Stomach (tissue), 9 donors: Measurements from ENCODE around the gene MUC6. TPM values are rescaled to one million over a fixed set of nuclear protein-coding genes. Genes with fewer than 3 reads are reported as not detected.
"Not testable (repeated sequence)": the region's sequence is repeated elsewhere in the genome, so short reads cannot be mapped to it uniquely, and the experiment has no call there.

Experiments
- DNase-seq, 2 donors: peaks; one replicate each; pipeline versions ENCODE4 v3.0.0 to v3.0.0-alpha.2; 2013 to 2019
- H3K27ac ChIP-seq, 5 donors: fragments of 200-600 bp in 4 of 5; sonication (generic) in 4 of 5; one replicate each; pipeline ENCODE4 v1.5.1; 2013 to 2019; ENCODE audit warnings: mild to moderate bottlenecking in 1 of 5, moderate library complexity in 1 of 5
- H3K27me3 ChIP-seq, 3 donors: fragments of 200-600 bp; sonication (generic); one replicate each; pipeline ENCODE4 v1.5.1; 2017 to 2019; ENCODE audit warnings: mixed run types in 1 of 3
- H3K36me3 ChIP-seq, 4 donors: fragments of 200-600 bp; sonication (generic); 1 replicate in 3 of 4; 2 replicates in 1 of 4; pipeline ENCODE4 v1.5.1; 2016 to 2019
- H3K4me1 ChIP-seq, 4 donors: fragments of 200-600 bp; sonication (generic); one replicate each; pipeline ENCODE4 v1.5.1; 2016 to 2019
- H3K4me3 ChIP-seq, 4 donors: fragments of 200-600 bp; sonication (generic) in 3 of 4; one replicate each; pipeline ENCODE4 v1.5.1; 2016 to 2019; ENCODE audit warnings: mild to moderate bottlenecking in 1 of 4
- H3K9me3 ChIP-seq, 4 donors: fragments of 200-600 bp; sonication (generic); one replicate each; pipeline ENCODE4 v1.5.1; 2016 to 2019
- CTCF ChIP-seq, 7 experiments: fragments of 450-650 bp in 4 of 7; fragments of 200-600 bp in 3 of 7; sonication (generic) in 3 of 7; IDR thresholded peaks; one replicate each; pipeline ENCODE4 v1.5.1; 2016 to 2019; ENCODE audit warnings: antibody characterized with exemption in 7 of 7, control low read depth in 2 of 7, mild to moderate bottlenecking in 1 of 7
- EP300 ChIP-seq: sonication (generic); formaldehyde crosslinking; IDR thresholded peaks from one replicate; pipeline ENCODE4 v1.6.1; 2017; ENCODE audit warnings: antibody characterized with exemption
- POLR2A ChIP-seq, 4 donors: fragments of 450-650 bp; IDR thresholded peaks; one replicate each; pipeline ENCODE4 v1.6.1; 2016; ENCODE audit warnings: antibody characterized with exemption in 4 of 4, control low read depth in 2 of 4, mild to moderate bottlenecking in 1 of 4, moderate library complexity in 1 of 4
- POLR2AphosphoS5 ChIP-seq, 3 donors: sonication (generic); formaldehyde crosslinking; IDR thresholded peaks; one replicate each; pipeline ENCODE4 v1.6.1; 2016; ENCODE audit warnings: antibody characterized with exemption in 3 of 3
- WGBS, 5 donors: extraction: QIAGEN DNeasy Blood & Tissue Kit in 3 of 5; methylation state at CpG; one replicate each; pipeline versions ENCODE4 v1.1.5 to v1.1.7; 2013 to 2018; 5-methylcytosine and 5-hydroxymethylcytosine counted together
- intact Hi-C: fragments of 100-400 bp; cut with DNase I; formaldehyde crosslinking; loops from one replicate; pipeline ENCODE4 v1.15.1; 2023; ENCODE audit warnings: low total_unique reads
- polyA plus RNA-seq, 3 donors: library from polyadenylated mRNA; stranded (reverse); fragments of 200-250 nt; gene quantifications; one replicate each; pipeline ENCODE4 v1.2.3, GENCODE V29; 2013
- total RNA-seq, 5 donors: library from RNA; depleted of rRNA; stranded (reverse); fragments of >200 nt; gene quantifications; one replicate each; pipeline versions ENCODE4 v1.1.0 to v1.2.3, GENCODE V29; 2014 to 2016
- donor health status: healthy with polysubstance abuse.
- donor health status: Bipolar disorder and iron deficiency.
- donor health status: healthy.

Gene MUC6
- total and polyA plus RNA-seq, 8 donors = 0.29 to 215 (median 108) TPM

DNA sequence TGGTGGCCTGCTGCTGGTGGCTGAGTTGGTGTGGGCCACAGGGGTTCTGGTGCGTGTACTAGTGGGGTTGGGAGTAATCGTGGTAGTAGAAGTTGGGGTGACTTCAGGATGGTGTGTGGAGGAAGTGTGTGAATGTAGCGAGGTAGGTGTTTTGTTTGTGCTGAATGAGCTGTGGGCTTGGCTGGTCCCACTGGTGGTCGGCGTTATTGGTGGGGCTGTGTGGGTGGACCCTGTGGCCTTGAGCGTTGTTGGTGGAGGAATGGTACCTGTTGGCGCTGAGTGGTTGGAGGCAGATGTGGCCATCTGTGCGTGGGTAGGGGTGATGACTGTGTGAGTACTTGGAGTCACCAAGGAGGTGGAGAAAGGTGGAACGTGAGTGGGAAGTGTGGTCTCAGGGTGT, 18.4 kb downstream of the MUC6 start:
- Histone ChIP-seq H3K36me3 (peaks cover 0 to 18% (median 11%) of the 10 kb centered on the region in 4 donors), H3K27me3 (no peaks in the 10 kb centered on the region), H3K4me3 (no peak overlapping the region), H3K27ac (no peak overlapping the region), H3K4me1 (no peaks in the 10 kb centered on the region), H3K9me3 (no peaks in the 10 kb centered on the region)
- TF ChIP-seq EP300 = no peak
- TF ChIP-seq POLR2A (IDR thresholded peaks at IDR 0.05) = no peak
- TF ChIP-seq CTCF (IDR thresholded peaks at IDR 0.05) = no peak
- DNase-seq = no peak
- 50 to 76% (median 61%) methylated on average over 9 of the region's 9 CpGs for WGBS, 5 donors
- intact Hi-C loops = no loop called here

DNA sequence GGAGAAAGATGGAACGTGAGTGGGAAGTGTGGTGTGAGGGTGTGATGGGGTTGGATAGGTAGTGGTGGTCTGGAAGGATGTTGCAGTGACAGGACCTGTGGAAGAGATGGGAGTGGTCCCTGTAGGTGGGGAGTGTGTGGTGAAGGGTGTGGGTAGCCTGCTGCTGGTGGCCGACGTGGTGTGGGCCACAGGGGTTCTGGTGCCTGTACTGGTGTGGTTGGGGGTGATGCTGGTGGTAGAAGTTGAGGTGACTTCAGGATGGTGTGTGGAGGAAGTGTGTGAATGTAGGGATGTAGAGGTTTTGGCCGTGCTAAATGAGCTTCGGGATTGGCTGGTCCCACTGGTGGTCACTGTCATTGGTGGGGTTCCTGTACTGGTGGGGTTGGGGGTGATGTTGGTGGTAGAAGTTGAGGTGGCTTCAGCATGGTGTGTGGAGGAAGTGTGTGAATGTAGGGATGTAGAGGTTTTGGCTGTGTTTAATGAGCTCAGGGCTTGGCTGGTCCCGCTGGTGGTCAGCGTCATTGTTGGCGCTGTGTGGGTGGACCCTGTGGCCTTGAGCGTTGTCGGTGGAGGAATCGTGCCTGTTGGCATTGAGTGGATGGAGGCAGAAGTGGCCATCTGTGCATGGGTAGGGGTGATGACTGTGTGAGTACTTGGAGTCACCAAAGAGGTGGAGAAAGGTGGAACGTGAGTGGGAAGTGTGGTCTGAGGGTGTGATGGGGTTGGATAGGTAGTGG, 19.1 kb downstream of the MUC6 start:
- H3K9me3 ChIP-seq = no peaks in the 10 kb centered on the region
- peak in 1 of 2 donors; percentile 60 for DNase-seq
- H3K4me3 ChIP-seq = no peak overlapping the region
- TF ChIP-seq POLR2A (IDR thresholded peaks at IDR 0.05) (no peak), CTCF (IDR thresholded peaks at IDR 0.05) (no peak), EP300 (no peak), POLR2AphosphoS5 (IDR thresholded peaks at IDR 0.05) (peak in 1 of 3 donors; percentile 42)
- H3K36me3 ChIP-seq = peaks cover 0 to 25% (median 16%) of the 10 kb centered on the region in 4 donors
- H3K4me1 ChIP-seq = peaks cover 0 to 2% (median 0%) of the 10 kb centered on the region in 4 donors
- WGBS, 5 donors = 43 to 71% (median 57%) methylated on average over 12 of the region's 12 CpGs
- H3K27ac ChIP-seq = no peak overlapping the region
- H3K27me3 ChIP-seq = no peaks in the 10 kb centered on the region
- intact Hi-C loops = no loop called here

GRCh38 chr11:1016610-1017126, 19.9 kb downstream of the MUC6 start:
- intact Hi-C loops, H3K4me1 ChIP-seq, H3K27ac ChIP-seq, H3K27me3 ChIP-seq, H3K4me3 ChIP-seq, H3K9me3 ChIP-seq: not testable (repeated sequence)
- DNase-seq = peak in 1 of 2 donors; percentile 36
- peaks cover 4 to 32% (median 22%) of the 10 kb centered on the region in 4 donors for H3K36me3 ChIP-seq
- WGBS, 5 donors = 43 to 62% (median 46%) methylated on average over 7 of the region's 7 CpGs

- Histone ChIP-seq H3K27me3 (no peaks in the 10 kb centered on the region), H3K4me3 (no peak overlapping the region), H3K4me1 (peaks cover 0 to 5% (median 0%) of the 10 kb centered on the region in 4 donors), H3K9me3 (no peaks in the 10 kb centered on the region), H3K27ac (no peak overlapping the region), H3K36me3 (peaks cover 11 to 39% (median 29%) of the 10 kb centered on the region in 4 donors)
- TF ChIP-seq EP300 = no peak
- DNase-seq = no peak
- intact Hi-C loops = no loop called here
- WGBS, 5 donors = 63 to 83% (median 76%) methylated on average over 20 of the region's 20 CpGs
Observed at GRCh38 chr11:1015826-1016545, 20.5 kb downstream of the MUC6 start.

DNA sequence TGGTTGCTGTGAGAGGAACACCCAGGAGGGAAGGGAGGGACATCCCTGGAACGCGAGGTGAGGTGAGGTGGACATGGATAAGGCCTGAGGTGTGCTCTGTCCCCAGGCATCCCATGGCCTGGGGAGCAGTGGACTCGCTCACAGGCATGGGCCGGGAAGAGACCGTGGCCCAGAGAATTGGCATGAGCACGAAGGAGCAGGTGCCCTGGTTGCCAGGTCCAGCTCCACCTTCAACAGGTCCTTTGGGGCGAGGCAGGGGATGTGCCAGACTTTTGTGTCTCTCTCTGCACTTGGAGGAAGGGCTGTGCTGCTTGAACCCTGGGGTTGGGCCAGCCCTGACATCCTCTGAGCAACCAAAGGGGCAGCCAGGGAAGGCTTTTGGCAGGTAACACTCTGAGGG, 21.5 kb downstream of the MUC6 start:
- no peak for DNase-seq
- intact Hi-C loops = no loop called here

More for the DNA sequence above, 21.5 kb downstream of the MUC6 start:
- Histone ChIP-seq H3K4me1 (peaks cover 0 to 5% (median 0%) of the 10 kb centered on the region in 4 donors), H3K4me3 (no peak overlapping the region), H3K27me3 (no peaks in the 10 kb centered on the region), H3K36me3 (peaks cover 20 to 48% (median 37%) of the 10 kb centered on the region in 4 donors), H3K9me3 (no peaks in the 10 kb centered on the region), H3K27ac (no peak overlapping the region)
- 70 to 91% (median 73%) methylated on average over 6 to 7 of the region's 7 CpGs for whole genome bisulfite sequencing, 5 donors
- no peak for TF ChIP-seq CTCF (IDR thresholded peaks at IDR 0.05)
